Trophoblast cell (in vitro differentiated cells and primary cell): ENCODE results near the gene FAM222B.
"Not testable (repeated sequence)": the region's sequence is repeated elsewhere in the genome, so short reads cannot be mapped to it uniquely, and the experiment has no call there.

ENCODE experiments used
- DNase-seq, 2 donors: peaks; one replicate each; pipeline ENCODE4 v3.0.0-alpha.2; 2016
- H2AFZ ChIP-seq: 2 replicates; pipeline ENCODE4 v1.6.1; 2013; ENCODE audit warnings: low read length, moderate library complexity, mild to moderate bottlenecking; ENCODE audit not compliant: insufficient read depth, poor library complexity
- H2AK5ac ChIP-seq: 2 replicates; pipeline ENCODE4 v1.6.1; 2013; ENCODE audit warnings: mild to moderate bottlenecking, low read length
- H2BK120ac ChIP-seq: 2 replicates; pipeline ENCODE4 v1.6.1; 2013; ENCODE audit warnings: low read length, mild to moderate bottlenecking, moderate library complexity; ENCODE audit not compliant: insufficient read depth, poor library complexity
- H2BK12ac ChIP-seq: 2 replicates; pipeline ENCODE4 v1.6.1; 2013; ENCODE audit warnings: mild to moderate bottlenecking, low read length, moderate library complexity
- H2BK5ac ChIP-seq: 2 replicates; pipeline ENCODE4 v1.6.1; 2013; ENCODE audit warnings: low read length, low read depth, moderate library complexity, mild to moderate bottlenecking; ENCODE audit not compliant: poor library complexity
- H3K14ac ChIP-seq: 2 replicates; pipeline ENCODE4 v1.6.1; 2013; ENCODE audit warnings: mild to moderate bottlenecking, low read length
- H3K18ac ChIP-seq: 2 replicates; pipeline ENCODE4 v1.6.1; 2013; ENCODE audit warnings: mild to moderate bottlenecking, low read length
- H3K23ac ChIP-seq: 2 replicates; pipeline ENCODE4 v1.6.1; 2013; ENCODE audit warnings: low read length
- H3K27ac ChIP-seq: 2 replicates; pipeline ENCODE4 v1.5.1; 2013; ENCODE audit warnings: low read depth, mild to moderate bottlenecking, inconsistent platforms, low read length, moderate library complexity
- H3K27me3 ChIP-seq: 2 replicates; pipeline ENCODE4 v1.6.1; 2013; ENCODE audit warnings: inconsistent platforms, mild to moderate bottlenecking, low read length, moderate library complexity; ENCODE audit not compliant: insufficient read depth
- H3K36me3 ChIP-seq, 2 experiments: 1 replicate in 1 of 2; 2 replicates in 1 of 2; pipeline ENCODE4 v1.6.1; 2013; ENCODE audit warnings: low read length in 2 of 2, mild to moderate bottlenecking in 2 of 2, moderate library complexity in 1 of 2; ENCODE audit not compliant: insufficient read depth in 2 of 2, control insufficient read depth in 1 of 2
- H3K4ac ChIP-seq: 2 replicates; pipeline ENCODE4 v1.6.1; 2013; ENCODE audit warnings: low read depth, mild to moderate bottlenecking, low read length, moderate library complexity
- H3K4me1 ChIP-seq, 2 experiments: 1 replicate in 1 of 2; 2 replicates in 1 of 2; pipeline ENCODE4 v1.6.1; 2013; ENCODE audit warnings: low read length in 2 of 2, mild to moderate bottlenecking in 2 of 2, moderate library complexity in 1 of 2; ENCODE audit not compliant: insufficient read depth in 2 of 2, control insufficient read depth in 1 of 2
- H3K4me2 ChIP-seq: 2 replicates; pipeline ENCODE4 v1.6.1; 2013; ENCODE audit warnings: inconsistent platforms, mild to moderate bottlenecking, low read length, moderate library complexity
- H3K4me3 ChIP-seq: 2 replicates; pipeline ENCODE4 v1.5.1; 2013; ENCODE audit warnings: mild to moderate bottlenecking, low read depth, low read length, inconsistent platforms
- H3K79me1 ChIP-seq: one replicate; pipeline ENCODE4 v1.6.1; 2013; ENCODE audit warnings: low read length
- H3K79me2 ChIP-seq: 2 replicates; pipeline ENCODE4 v1.6.1; 2013; ENCODE audit warnings: low read length, mild to moderate bottlenecking; ENCODE audit not compliant: control insufficient read depth, insufficient read depth, poor library complexity
- H3K9ac ChIP-seq: 2 replicates; pipeline ENCODE4 v1.6.1; 2013; ENCODE audit warnings: mild to moderate bottlenecking, low read length
- H3K9me3 ChIP-seq: 2 replicates; pipeline ENCODE4 v1.6.1; 2013; ENCODE audit warnings: low read depth, mild to moderate bottlenecking, control low read depth, inconsistent platforms, low read length; ENCODE audit not compliant: insufficient read depth
- H4K12ac ChIP-seq: 2 replicates; pipeline ENCODE4 v1.6.1; 2013; ENCODE audit warnings: low read depth, mild to moderate bottlenecking, low read length, moderate library complexity
- H4K8ac ChIP-seq: 2 replicates; pipeline ENCODE4 v1.6.1; 2013; ENCODE audit warnings: low read depth, mild to moderate bottlenecking, low read length, moderate library complexity
- H4K91ac ChIP-seq: one replicate; pipeline ENCODE4 v1.6.1; 2013; ENCODE audit warnings: low read depth, mild to moderate bottlenecking, low read length, moderate library complexity
- WGBS: extraction: QIAGEN DNeasy Blood & Tissue Kit; methylation state at CpG from one replicate; pipeline ENCODE4 v1.1.7; 2013; ENCODE audit warnings: missing lambda C conversion rate; ENCODE audit not compliant: insufficient read length, insufficient coverage; ENCODE audit errors: extremely low coverage; 5-methylcytosine and 5-hydroxymethylcytosine counted together

The FAM222B gene

DNA sequence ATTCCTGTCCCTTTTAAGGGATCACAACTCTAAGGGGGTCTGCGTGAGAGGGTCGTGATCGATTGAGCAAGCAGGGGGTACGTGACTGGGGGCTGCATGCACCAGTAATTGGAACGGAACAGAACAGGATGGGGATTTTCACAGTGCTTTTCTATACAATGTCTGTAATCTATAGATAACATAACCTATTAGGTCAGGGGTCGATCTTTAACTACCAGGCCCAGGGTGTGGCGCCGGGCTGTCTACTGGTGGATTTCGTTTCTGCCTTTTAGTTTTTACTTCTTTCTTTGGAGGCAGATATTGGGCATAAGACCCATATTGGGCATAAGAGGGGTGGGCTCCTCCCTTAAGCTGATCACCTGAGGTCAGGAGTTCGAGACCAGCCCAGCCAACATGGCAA, 6.0 kb downstream of the FAM222B start:
- not testable (repeated sequence) for H4K91ac ChIP-seq, H3K9ac ChIP-seq, H3K4me2 ChIP-seq, H2BK120ac ChIP-seq, H2AK5ac ChIP-seq, H3K4ac ChIP-seq, H3K18ac ChIP-seq, H3K27me3 ChIP-seq, H4K8ac ChIP-seq, H3K23ac ChIP-seq, H3K14ac ChIP-seq, H3K9me3 ChIP-seq, DNase-seq, H3K4me3 ChIP-seq, H3K79me1 ChIP-seq, H4K12ac ChIP-seq, H2BK12ac ChIP-seq, H3K27ac ChIP-seq, H3K79me2 ChIP-seq, H3K36me3 ChIP-seq, H2AFZ ChIP-seq, H2BK5ac ChIP-seq, H3K4me1 ChIP-seq
- WGBS: no CpG with 5 or more reads among the region's 10 CpGs

- Histone ChIP-seq H3K18ac (no peak overlapping the region), H3K36me3 (peaks cover 3 to 7% of the 10 kb centered on the region in 2 experiments), H3K23ac (no peak overlapping the region), H2BK120ac (no peak overlapping the region), H3K27ac (no peak overlapping the region), H3K79me1 (no peaks in the 10 kb centered on the region), H4K91ac (no peak overlapping the region), H3K4ac (no peak overlapping the region), H3K4me2 (no peak overlapping the region), H2AK5ac (no peak overlapping the region), H3K9me3 (no peaks in the 10 kb centered on the region), H2BK5ac (no peak overlapping the region), H3K9ac (no peak overlapping the region), H3K4me1 (no peaks in the 10 kb centered on the region), H4K8ac (no peak overlapping the region), H2AFZ (no peak overlapping the region), H3K4me3 (no peak overlapping the region), H3K27me3 (no peaks in the 10 kb centered on the region), H4K12ac (no peak overlapping the region), H3K79me2 (no peaks in the 10 kb centered on the region), H2BK12ac (no peak overlapping the region), H3K14ac (no peak overlapping the region)
- DNase-seq: no peak
- no CpG with 5 or more reads among the region's 1 CpG for WGBS
Observed at GRCh38 chr17:28834420-28834819, 8.2 kb downstream of the FAM222B start.

- no peak overlapping the region for H2AK5ac ChIP-seq
- no peak overlapping the region for H3K27ac ChIP-seq
- H3K27me3 ChIP-seq: no peaks in the 10 kb centered on the region
- no peak overlapping the region for H3K4ac ChIP-seq
- H3K79me1 ChIP-seq: no peaks in the 10 kb centered on the region
- no peak overlapping the region for H2AFZ ChIP-seq
- H4K12ac ChIP-seq: no peak overlapping the region
- H3K14ac ChIP-seq: no peak overlapping the region
- no peak overlapping the region for H3K4me2 ChIP-seq
- no peaks in the 10 kb centered on the region for H3K79me2 ChIP-seq
- H3K9me3 ChIP-seq: no peaks in the 10 kb centered on the region
- H2BK5ac ChIP-seq: no peak overlapping the region
- H4K8ac ChIP-seq: no peak overlapping the region
- no peak for DNase-seq
- no peaks in the 10 kb centered on the region for H3K4me1 ChIP-seq
- no peak overlapping the region for H3K18ac ChIP-seq
- H3K23ac ChIP-seq: no peak overlapping the region
- no peak overlapping the region for H2BK120ac ChIP-seq
- H2BK12ac ChIP-seq: no peak overlapping the region
- H3K4me3 ChIP-seq: no peak overlapping the region
- no peak overlapping the region for H3K9ac ChIP-seq
- H3K36me3 ChIP-seq: peaks cover 3 to 5% of the 10 kb centered on the region in 2 experiments
- no CpG with 5 or more reads among the region's 15 CpGs for WGBS
- no peak overlapping the region for H4K91ac ChIP-seq
Observed at GRCh38 chr17:28828294-28829040, 14.1 kb downstream of the FAM222B start.

DNA sequence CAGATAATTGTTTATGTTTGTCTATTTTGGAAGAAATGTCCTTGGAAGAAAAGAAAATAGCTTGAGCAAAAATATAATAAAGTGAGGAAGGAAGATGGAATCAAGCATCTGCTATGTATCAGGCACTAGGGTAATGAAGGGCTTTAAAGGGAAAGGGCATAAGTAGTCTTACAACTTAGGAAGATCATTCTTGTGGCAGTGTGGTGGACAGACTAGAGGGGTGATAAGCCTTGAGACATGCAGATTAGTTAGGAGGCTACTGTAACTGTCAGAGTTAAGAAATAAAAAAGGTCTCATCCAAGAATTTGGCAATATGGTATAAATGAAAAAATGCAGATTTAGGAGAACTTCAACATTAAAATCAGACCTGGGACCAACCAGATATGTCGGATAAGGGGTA, 14.9 kb downstream of the FAM222B start:
- H3K27ac ChIP-seq: no peak overlapping the region
- H2AK5ac ChIP-seq: no peak overlapping the region
- H3K23ac ChIP-seq: no peak overlapping the region
- H3K27me3 ChIP-seq: no peaks in the 10 kb centered on the region
- H3K4me3 ChIP-seq: no peak overlapping the region
- no peak overlapping the region for H2AFZ ChIP-seq
- no peak overlapping the region for H3K18ac ChIP-seq
- H3K9ac ChIP-seq: no peak overlapping the region
- no peak overlapping the region for H4K8ac ChIP-seq
- no peak overlapping the region for H2BK120ac ChIP-seq
- no peak overlapping the region for H3K4me2 ChIP-seq
- H4K12ac ChIP-seq: no peak overlapping the region
- H3K36me3 ChIP-seq: peaks cover 3 to 6% of the 10 kb centered on the region in 2 experiments
- H3K4me1 ChIP-seq: peaks cover 0 to 2% of the 10 kb centered on the region in 2 experiments
- no peaks in the 10 kb centered on the region for H3K79me1 ChIP-seq
- H3K79me2 ChIP-seq: no peaks in the 10 kb centered on the region
- H2BK12ac ChIP-seq: no peak overlapping the region
- H3K9me3 ChIP-seq: no peaks in the 10 kb centered on the region
- H3K4ac ChIP-seq: no peak overlapping the region
- WGBS: no CpG with 5 or more reads among the region's 1 CpG
- no peak overlapping the region for H4K91ac ChIP-seq
- no peak overlapping the region for H2BK5ac ChIP-seq
- no peak for DNase-seq
- no peak overlapping the region for H3K14ac ChIP-seq
